ENCODE results near the gene ATG4C. TPM values are rescaled to one million over a fixed set of nuclear protein-coding genes. Genes with fewer than 3 reads are reported as not detected.

ATG4C gene
- total and polyA plus RNA-seq, 2 of the 4 experiments (the other 2 are of a cell fraction): 4.7 to 7.2 TPM

DNA sequence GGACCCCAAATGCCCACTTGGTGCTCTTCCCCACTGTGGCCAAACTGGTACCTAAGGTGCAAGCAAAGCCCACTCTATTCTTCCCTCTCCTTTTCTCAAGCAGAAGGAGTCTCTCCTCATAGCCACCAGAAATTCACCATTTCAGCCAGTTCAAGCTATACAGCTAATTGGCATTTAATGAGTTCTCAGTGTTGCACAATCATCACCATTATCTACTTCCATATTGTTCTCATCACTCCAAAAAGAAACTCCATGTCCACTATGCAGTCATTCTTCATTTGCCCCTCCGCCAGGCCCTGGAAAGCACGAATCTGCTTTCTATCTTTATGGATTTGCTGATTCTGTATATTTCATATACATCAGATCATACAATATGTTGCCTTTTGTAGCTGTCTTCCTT is 9.9 kb upstream of the ATG4C start:
- in situ Hi-C loops (cut with MboI; ENCODE audit: low sequenced_read_pairs): no loop called here
- Histone ChIP-seq H3K27me3 (ENCODE audit: control insufficient read depth, insufficient read depth, low read length) (peaks cover 5% of the 10 kb centered on the region), H3K14ac (replicated peaks; ENCODE audit: low read depth, low read length) (no peak overlapping the region), H3K4me3 (ENCODE audit: insufficient read depth, low read depth, low read length) (no peak overlapping the region), H3K9ac (ENCODE audit: low read depth, low read length) (no peak overlapping the region), H3K79me1 (ENCODE audit: low read depth in 1 of 2, low read length in 2 of 2) (no peaks in the 10 kb centered on the region), H4K5ac (ENCODE audit: low read depth, low read length) (no peak overlapping the region), H3K56ac (ENCODE audit: extremely low read depth, insufficient read depth, low read length) (no peak overlapping the region), H4K20me1 (ENCODE audit: insufficient read depth, low read length) (no peaks in the 10 kb centered on the region), H3K18ac (ENCODE audit: low read depth, low read length) (no peak overlapping the region), H3K4me1 (ENCODE audit: control insufficient read depth, insufficient read depth, low read length) (no peaks in the 10 kb centered on the region), H2BK120ac (ENCODE audit: low read depth, low read length) (no peak overlapping the region), H2BK15ac (ENCODE audit: low read depth, low read length) (no peak overlapping the region), H3K9me1 (ENCODE audit: insufficient read depth, low read length) (no peaks in the 10 kb centered on the region), H3K36me3 (ENCODE audit: control insufficient read depth, insufficient read depth, low read length) (no peaks in the 10 kb centered on the region), H2AFZ (replicated peaks; ENCODE audit: low read length, poor library complexity) (no peak overlapping the region), H2AK5ac (ENCODE audit: low read depth, low read length) (no peak overlapping the region), H4K8ac (ENCODE audit: low read depth in 2 of 2, low read length in 2 of 2) (no peak overlapping the region), H3K4me2 (ENCODE audit: low read depth, low read length) (no peak overlapping the region), H2BK20ac (ENCODE audit: low read depth, low read length) (no peak overlapping the region), H2BK5ac (ENCODE audit: low read depth, low read length, poor library complexity, severe bottlenecking) (no peak overlapping the region), H4K91ac (ENCODE audit: insufficient read depth, low read depth, low read length) (no peak overlapping the region), H3K4ac (ENCODE audit: low read depth, low read length) (no peak overlapping the region), H3K27ac (ENCODE audit: insufficient read depth, low read length) (no peak overlapping the region), H2AK9ac (replicated peaks; ENCODE audit: low read depth, low read length, poor library complexity) (no peak overlapping the region), H3K23ac (ENCODE audit: low read depth, low read length) (no peak overlapping the region), H3K9me3 (ENCODE audit: control insufficient read depth, insufficient read depth, low read length) (no peaks in the 10 kb centered on the region)
- intact Hi-C loops (cut with micrococcal nuclease): no loop called here
- CTCF ChIA-PET: no interaction called here
- ATAC-seq (ENCODE audit: low read depth) (no peak), DNase-seq (no peak)
- WGBS, 2 experiments (ENCODE audit: extremely low coverage in 2 of 2, insufficient read length in 1 of 2): no CpG with 5 or more reads among the region's 2 CpGs
- TF ChIP-seq CEBPB (IDR thresholded peaks at IDR 0.05; ENCODE audit: low read depth, low read length) (peak; percentile 75), FOS (IDR thresholded peaks at IDR 0.05; ENCODE audit: low read depth, low read length) (no peak), POLR2A (IDR thresholded peaks at IDR 0.05; ENCODE audit: low read depth, low read length) (no peak), BHLHE40 (IDR thresholded peaks at IDR 0.05; ENCODE audit: low read depth, low read length) (no peak)
- dilution Hi-C loops (cut with HindIII; ENCODE audit: low sequenced_read_pairs, unreplicated experiment): no loop called here
- POLR2A ChIA-PET (ENCODE audit: unreplicated experiment): no interaction called here
- BruUV-seq (replicated peaks): no TSS peak

Data from IMR-90 (cell line).